Ureter (tissue), 1 donor: ENCODE results near the gene BCL2L14. TPM values are rescaled to one million over a fixed set of nuclear protein-coding genes. Genes with fewer than 3 reads are reported as not detected.

Experiments used
- DNase-seq: peaks from one replicate; pipeline ENCODE4 v3.0.0-alpha.2; 2020; ENCODE audit warnings: low spot score
- total RNA-seq: library from RNA; stranded (reverse); gene quantifications from one replicate; pipeline ENCODE4 v1.2.4, GENCODE V29; 2023
- donor health status: DM: yes; HTN: yes; CAD: no.

BCL2L14 gene
- total RNA-seq, 1 donor from 2014 or later = 17.4 TPM

DNA sequence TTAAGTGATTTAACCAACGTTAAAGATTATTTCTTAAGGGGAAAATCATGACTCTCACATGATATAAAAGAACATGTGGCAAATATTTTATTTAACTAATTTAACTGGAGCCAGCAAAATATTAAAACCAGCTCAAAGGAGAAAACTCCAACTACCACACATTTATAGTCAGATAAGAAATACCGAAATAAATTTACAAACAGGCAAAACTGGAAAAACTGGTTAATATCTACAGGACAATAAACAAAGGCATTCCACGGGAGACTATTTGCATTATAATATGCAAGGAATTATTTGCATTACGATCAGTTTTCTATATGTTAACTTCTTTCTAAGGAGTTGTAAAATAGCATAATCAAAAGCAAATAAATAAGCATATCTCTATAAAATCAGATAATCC lies 13.8 kb upstream of the BCL2L14 start:
- DNase-seq = no peak

DNA sequence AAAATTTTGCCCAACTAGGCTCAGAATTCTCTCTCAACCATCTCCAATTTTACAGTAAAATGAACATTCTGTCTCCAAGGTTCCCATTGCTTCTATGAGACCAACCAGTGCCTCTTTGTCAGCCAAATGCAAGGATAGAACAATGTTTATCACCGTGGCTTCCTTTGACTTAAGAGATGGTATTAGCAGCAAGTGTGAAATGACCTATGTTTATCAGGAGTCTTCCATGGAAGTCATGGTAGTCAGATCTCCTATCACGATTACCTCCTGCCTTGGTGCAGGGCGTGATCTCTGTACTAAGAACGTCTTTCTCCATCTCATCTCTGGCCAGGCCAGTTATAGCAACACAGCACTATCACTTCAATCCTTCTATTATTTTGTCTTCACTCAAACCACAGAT lies 6.1 kb upstream of the BCL2L14 start:
- no peak for DNase-seq

DNA sequence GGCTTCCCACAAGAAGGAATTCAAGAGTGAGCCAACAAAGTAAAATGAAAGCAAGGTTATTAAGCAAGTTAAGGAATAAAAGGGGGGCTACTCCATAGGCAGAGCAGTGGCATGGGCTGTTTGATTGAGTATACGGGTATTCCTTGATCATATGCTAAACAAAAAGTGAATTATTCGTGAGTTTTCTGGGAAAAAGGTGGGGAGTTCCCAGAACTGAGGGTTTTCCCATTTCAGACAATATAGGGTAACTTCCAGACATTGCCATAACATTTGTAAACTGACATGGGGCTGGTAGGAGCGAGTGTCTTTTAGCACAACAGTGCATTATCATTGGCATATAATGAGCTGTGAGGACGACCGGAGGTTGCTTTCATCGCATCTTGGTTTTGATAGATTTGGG lies 2.0 kb upstream of the BCL2L14 start:
- no peak for DNase-seq

DNA sequence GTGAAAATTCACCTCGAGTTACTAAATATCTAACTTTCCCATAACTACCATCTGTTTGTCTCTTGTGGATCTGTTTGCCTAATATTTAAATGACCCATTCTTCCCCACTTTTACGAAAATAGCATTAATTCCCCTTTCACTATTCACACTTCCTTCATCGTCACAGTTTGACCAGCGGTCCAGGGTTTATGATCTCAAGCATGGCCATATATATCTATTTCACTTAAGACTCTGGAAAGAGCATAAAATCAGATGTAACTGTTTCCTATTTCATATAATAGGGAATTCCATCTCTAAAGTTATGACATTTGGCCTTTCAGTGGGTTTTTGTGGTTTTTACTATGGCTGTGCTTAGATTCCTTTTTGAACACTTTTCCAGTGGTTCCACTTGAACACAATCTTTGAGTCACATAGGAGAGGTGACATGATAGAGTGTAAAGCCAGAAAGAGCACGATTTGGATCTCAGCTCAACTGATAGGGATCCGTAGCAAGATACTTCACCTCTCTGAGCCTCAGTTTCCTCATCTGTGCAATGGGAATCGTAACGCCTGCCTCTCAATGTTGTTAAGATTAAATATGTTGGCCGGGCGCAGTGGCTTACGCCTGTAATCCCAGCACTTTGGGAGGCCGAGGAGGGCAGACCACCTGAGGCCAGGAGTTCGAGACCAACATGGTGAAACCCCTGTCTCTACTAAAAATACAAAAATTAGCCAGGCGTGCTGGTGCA lies 754 bp upstream of the BCL2L14 start:
- DNase-seq = no peak

DNA sequence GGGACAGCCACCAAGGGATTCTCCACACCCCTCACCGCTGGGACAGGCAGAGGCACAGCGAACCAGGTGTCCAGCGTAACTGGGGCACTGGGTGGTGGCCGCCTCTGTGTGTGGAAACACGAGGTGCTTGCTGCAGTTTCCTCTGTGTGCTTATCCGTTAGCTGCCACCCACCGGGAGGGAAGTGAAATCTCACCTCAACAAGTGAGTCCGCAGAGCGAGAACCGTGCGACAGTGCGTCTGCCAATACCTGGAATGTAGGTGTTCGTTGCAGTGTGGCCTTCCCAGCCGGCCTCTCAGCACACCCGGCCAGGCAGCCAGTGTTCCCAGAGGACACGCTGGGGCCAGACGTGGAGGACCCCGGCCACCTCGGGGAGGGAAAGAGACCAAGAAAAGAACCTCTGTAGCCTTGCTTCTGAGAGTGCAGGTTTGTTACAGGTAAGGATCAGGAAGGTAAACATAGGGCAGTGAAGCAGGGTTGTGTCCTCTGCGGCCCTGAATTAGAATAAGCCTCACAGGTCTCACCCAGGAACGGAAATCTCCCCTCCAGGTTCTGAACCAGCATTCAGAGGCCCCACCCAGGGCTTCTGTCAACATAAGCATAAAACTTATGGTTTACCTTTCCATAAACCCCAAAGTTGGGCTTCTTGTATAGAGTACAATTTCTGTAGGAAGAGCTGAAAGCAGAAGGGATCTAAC lies 1.5 kb downstream of the BCL2L14 start:
- peak; percentile 58 for DNase-seq

DNA sequence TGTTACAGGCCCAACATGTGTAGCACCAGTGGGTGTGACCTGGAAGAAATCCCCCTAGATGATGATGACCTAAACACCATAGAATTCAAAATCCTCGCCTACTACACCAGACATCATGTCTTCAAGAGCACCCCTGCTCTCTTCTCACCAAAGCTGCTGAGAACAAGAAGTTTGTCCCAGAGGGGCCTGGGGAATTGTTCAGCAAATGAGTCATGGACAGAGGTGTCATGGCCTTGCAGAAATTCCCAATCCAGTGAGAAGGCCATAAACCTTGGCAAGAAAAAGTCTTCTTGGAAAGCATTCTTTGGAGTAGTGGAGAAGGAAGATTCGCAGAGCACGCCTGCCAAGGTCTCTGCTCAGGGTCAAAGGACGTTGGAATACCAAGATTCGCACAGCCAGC lies 8.6 kb downstream of the BCL2L14 start:
- DNase-seq = no peak

DNA sequence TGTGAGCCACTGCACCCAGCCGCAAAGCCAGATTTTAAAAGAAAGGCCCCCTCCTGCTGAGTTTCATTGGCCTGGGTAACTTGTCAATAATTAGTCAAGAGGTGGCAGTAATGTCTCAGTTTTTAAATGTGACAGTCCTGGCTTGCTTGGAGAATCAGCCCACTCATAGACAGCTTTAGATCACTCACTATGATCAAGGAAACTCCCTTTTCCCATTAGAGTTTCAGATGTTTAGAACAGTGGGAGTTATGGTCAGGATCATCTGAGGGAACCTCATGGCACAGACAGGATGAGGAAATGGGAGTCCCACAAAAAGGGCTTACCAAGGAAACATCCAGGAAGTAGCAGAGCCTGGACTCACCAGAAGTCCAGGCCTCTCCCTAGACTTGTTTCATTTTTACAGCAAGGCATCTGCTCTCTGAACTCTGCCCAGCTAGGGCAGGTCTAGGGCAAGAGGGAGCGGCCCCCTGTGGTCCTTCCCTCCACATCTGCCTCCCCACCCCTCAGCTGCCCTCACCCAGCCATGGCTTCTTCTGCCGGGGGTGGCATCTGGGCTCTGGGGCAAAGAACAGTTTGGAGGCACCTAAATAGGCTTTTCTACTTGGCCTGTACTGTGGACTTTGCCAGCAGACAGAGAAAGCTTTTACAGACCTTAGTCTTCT lies 11.2 kb downstream of the BCL2L14 start:
- DNase-seq = no peak

DNA sequence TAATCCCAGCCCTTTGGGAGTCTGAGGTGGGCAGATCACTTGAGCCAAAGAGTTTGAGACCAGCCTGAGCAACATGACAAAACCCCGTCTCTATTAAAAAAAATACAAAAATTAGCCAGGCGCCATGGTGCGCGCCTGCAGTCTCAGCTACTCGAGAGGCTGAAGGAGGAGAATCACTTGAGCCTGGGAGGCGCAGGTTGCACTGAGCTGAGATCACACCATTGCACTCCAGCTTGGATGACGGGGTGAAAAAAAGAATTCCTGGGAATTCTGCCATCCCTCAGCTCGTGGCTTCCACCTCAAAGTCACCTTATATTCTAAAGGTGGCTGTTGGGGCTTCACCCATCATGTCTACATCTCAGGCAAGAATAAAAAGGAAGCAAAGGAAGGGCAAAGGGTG lies 12.9 kb downstream of the BCL2L14 start:
- no peak for DNase-seq

DNA sequence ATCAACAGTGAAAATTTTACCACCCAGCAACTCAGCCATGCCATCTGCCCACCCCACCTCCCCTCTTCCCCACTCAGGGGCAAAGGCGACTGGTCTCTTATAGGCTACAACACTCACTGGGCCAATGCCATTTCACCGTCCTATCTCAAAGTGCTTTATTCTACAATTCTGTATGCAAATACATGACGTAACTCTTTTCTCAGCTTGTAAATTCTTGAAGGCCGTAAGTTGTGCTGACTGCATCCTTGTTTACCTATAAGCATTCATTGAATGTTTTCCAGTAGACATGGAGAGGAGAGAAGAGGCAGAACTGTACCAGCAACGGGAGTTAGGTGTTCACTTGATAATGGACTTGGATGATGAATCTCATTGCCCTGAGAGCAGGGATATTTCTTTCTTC lies 15.6 kb downstream of the BCL2L14 start:
- DNase-seq = no peak

DNA sequence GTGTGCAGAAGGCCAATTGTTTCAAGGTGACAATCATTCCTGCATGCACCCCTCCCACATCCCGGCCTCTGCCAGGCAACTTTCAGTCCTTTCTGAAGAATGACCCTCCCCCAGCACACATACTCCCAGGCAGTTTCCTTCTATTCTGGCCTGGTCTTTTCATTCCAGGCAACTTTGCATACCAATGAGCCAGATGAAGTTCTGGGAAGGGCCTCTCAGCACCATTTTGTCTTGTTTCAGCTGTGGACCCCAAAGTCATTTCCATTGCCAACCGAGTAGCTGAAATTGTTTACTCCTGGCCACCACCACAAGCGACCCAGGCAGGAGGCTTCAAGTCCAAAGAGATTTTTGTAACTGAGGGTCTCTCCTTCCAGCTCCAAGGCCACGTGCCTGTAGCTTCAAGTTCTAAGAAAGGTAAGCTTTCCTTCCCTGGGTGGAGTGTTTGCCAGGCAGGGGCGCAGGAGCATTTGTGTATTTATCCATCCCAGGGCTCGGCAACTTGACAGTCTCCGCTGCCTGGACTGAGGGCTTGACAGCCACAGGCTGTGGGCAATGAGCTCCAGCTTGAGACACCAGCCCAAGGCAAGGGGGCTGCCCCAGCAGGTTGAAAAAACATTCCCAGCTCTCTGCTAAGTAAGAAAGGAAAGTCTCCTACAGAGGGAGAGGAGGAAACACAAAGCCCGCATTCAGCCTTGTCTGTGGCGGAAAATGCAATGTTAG lies 16.4 kb downstream of the BCL2L14 start:
- no peak for DNase-seq

DNA sequence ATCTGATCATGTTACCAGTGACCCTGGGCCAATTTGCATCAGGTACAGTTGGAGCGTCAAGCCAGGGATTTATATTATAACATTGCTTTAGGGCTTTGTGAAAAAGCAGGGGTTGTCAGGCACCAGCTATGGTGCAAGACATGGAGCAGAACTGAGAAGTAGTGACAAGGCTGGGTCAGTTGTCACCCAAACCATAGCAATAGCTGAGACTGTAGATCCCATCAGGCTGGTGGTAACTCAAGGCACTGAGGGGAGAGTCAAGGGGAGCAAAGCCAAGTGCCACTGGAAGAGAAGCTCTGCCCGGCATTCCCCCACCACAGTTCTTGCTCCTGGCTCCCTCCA lies 16.9 kb downstream of the BCL2L14 start:
- no peak for DNase-seq

DNA sequence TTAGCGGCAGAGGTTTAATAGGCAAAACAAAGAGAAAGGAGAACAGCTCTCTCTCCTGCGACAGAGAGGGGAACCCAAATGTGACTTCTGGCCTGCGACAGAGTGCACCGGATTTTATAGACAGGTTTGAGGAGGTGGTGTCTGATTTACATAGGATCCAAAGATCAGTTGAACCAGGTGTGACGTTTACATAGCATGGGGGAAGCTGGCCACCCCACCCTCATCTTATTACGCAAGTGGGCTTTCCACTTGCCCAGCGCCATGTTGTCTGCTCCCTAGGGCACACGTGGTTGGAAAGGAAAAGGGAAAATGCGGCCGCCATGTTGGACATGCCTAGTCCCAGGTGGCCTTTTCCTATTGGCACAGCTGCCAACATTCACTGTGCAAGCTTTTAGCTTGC lies 17.4 kb downstream of the BCL2L14 start:
- DNase-seq = no peak

DNA sequence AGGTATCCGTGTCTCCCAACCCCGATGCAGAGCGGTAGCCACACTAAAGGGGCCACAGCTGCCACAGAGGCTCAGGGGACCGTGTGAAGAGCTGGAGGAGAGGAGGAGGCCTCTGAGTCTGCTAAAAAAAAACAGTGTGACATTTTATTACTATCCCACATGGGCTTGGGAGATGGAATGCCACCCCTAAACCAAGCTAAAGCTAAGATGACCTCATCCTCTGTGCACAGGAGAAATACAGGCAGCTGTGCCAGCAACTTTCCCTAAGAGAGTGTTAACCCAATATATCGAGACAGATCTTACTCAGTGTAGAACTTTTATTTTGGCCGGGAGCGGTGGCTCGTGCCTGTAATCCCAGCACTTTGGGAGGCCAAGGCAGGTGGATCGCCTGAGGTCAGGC lies 18.0 kb downstream of the BCL2L14 start:
- no peak for DNase-seq

DNA sequence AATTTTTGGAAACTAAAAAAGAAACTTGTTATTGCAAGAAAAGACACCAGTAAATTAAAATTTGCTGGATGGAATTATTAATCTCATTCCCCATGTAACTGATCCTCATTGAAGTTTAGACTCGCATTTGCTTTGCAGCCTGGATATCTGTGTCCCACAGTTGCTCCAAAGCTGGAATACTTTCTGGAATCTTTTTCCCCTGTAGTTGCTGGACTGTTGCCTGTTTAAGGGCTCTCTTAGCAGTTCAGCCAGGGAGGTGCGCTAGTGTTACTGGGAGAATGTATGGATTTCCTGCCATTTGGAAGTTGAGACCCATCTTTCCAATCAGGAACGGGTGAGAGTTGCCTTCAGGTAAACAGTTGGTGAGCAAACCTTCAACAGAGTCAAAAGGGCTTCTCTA lies 20.3 kb downstream of the BCL2L14 start:
- DNase-seq = no peak

DNA sequence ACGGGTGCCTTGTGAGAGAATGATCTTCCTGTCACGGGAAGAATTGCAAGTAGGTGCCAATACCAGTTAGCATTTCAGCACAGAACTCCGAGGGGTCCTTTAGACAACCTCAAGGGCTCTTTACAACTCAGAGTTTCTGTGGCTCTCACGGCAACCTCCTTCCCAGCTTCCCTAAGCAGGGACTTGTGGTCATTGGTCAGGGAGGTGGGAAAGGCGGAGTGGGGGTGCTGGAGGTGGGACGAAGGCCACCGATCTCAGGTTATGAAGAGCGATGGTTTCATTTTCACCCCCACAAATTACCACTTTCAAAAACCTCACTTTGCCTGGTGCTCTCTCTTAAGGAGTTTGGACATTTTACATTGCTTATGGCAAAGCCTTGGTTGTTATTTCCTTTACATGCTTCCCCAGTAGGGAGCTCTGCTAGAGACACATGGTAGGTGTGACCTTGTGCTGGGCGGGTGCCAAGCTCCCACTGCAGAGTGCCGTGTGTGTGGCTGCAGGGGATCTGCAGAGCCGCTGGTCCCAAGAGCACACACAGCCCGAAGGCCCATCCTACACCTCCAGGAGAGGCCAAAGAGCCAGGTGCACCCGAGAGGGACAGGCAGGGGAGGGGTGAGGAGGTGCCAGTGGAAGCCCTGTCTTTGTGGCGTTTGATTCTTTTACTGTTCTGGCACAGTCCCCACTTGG lies 21.4 kb downstream of the BCL2L14 start:
- no peak for DNase-seq

DNA sequence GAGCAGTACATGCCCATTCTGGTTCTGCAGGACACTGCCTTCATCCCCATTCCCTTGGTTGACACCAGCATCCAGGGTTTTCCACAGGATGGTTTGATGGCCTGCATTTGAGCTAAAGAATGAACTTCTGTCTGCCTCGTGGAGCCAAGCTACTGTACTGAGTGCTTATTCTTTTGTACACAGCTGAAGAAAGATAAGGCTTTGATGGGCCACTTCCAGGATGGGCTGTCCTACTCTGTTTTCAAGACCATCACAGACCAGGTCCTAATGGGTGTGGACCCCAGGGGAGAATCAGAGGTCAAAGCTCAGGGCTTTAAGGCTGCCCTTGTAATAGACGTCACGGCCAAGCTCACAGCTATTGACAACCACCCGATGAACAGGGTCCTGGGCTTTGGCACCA lies 23.7 kb downstream of the BCL2L14 start:
- DNase-seq = no peak

DNA sequence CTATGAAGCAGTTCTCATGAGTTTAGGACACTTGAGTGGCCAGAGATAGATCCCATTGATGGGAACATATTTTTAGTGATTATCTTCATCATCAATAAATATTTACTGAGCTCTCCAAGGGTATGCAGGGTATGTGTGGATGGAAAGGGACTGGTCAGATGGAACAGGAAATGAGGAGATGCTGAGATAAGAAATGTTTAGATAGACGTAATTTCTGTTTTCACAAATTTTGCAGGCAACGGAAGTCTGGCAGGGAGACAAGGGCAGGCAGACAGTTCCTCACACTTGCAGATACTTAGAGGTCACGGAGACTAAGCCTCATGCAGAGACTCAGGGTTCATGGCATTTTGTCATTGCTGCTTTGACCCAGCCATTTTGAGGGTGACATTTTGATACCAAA lies 24.3 kb downstream of the BCL2L14 start:
- no peak for DNase-seq

DNA sequence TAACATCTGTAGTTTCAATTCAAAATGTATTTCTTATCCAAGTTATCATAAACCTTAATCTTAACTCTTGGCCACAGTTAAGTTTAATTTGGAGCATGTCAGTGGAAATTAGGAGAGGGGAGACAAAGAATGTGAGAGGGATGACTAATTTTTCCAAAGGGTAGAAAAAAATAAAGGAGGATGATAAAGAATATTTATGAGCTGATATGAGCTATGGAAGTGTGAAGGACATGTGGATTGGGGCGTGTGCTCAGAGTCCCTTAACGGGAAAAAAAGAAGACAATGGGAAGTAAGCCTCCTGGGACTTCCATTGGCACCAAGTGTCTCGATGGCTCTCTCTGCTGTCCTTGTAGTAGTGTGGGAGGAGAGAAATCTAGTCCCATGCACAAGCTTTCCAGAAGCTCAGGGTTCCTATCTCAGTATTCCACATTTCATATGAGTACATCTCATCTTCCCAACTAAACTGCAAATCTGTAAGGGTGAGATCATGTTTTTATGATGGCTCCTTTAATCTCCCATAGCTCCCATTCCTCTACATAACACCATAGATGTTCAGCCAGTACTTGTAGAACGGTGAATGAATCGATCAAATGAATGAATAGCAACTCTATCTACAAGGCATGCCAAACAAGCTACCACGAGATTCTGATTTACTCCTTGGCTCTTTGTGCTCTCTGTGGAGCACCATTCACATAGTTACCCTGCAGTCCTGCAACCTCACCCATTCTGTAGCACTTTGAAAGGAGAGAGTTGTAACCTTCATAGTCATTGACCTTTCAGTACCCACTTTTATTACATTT lies 27.4 kb downstream of the BCL2L14 start:
- DNase-seq = no peak

DNA sequence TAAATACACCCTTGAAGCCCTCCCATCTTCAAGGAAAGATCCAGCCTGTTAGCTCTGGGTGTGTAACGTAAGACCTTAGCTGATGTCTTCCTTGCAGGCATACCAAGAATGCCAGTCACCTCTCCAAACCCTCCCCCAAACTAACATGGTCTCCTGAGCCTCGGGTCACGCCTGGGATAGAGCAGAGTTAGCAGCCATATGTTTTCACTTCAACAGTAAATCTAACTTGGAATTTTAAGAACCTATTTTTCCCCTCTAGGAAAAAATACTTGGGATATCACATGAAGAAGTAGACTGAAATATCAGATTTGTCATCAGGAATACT lies 27.9 kb downstream of the BCL2L14 start:
- no peak for DNase-seq

DNA sequence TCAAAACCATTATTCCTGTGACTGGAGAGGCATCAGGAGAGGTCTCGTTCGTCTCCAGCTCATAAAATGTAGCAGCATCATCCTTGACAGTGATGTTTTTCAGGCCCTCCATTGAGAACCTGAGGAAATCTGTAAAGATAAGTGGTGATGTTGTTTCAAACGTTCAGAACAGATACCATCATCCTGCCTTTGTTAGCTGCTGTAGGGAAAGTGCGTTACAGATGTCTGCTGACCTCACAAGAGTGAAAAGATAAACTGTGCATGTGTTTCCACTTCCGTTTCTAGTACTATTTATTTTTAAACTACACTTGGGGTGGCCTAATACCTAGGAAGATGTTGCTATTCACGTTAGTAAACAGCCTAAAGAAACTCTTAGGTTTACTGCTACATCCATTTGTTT lies 28.4 kb downstream of the BCL2L14 start:
- no peak for DNase-seq

DNA sequence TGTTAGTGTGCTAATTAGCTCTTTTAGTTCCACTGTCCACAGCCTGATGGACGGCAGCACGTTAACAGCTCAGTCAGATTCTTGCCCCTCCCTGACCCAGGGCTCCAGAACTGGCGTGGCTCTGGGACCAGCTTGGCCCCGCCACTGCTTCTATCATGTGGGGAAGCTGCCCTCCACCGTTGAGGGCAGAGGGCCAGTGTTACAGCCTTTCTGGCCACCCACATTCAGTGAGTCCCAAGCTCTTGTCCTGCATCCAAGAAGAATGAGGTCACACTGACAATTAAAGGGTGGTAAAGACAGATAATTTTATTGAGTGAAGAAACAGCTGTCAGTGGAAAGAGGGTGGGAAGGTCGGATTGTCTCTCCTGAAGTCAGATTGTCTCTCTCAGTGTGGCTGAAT lies 36.9 kb downstream of the BCL2L14 start:
- no peak for DNase-seq
